Cardiac septum (tissue), 1 donor: ENCODE results near the gene RALGDS. TPM values are rescaled to one million over a fixed set of nuclear protein-coding genes. Genes with fewer than 3 reads are reported as not detected.

Experiments used
- DNase-seq: peaks from one replicate; pipeline ENCODE4 v3.0.0-alpha.2; 2020; ENCODE audit warnings: low spot score
- intact Hi-C: fragments of 100-400 bp; cut with DNase I; formaldehyde crosslinking; loops from one replicate; pipeline ENCODE4 v1.14.0; 2022
- microRNA-seq: library from miRNA; unstranded; fragments of <30 nt; microRNA quantifications from one replicate; pipeline ENCODE4 v1.2.0, GENCODE V29; 2020
- total RNA-seq: library from RNA; stranded (reverse); fragmentation: NEBNext Ultra II Directional; extraction: Animal tissue kit (Norgen Biotek cat#: 25700); gene quantifications from one replicate; pipeline ENCODE4 v1.2.1, GENCODE V29; 2021
- donor health status: DM: no; HTN: no; CAD: no.

The RALGDS gene
- total RNA-seq, 1 donor from 2014 or later: 23.9 TPM

DNA sequence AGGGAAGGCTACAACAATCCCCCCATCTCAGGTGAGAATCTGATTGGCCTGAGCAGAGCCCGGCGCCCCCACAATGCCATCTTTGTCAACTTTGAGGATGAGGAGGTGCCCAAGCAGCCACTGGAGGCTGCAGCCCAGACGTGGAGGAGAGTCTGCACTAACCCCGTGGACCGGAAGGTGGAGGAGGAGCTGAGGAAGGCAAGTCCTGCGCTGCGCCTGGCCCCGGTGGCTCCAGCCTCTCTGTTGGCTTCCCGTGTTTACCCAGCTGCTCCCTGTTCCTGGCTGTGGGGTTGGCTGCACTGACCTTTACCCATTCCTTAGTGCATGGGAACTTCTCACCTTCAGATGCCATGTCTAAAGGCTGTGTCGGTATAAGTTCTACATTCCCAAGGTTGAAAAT is 70.3 kb downstream of the RALGDS start:
- intact Hi-C loops: loop anchor here (5.0 kb wide), 1 partner anchor 97 kb away; no protein-coding TSS in a partner anchor
- no peak for DNase-seq

DNA sequence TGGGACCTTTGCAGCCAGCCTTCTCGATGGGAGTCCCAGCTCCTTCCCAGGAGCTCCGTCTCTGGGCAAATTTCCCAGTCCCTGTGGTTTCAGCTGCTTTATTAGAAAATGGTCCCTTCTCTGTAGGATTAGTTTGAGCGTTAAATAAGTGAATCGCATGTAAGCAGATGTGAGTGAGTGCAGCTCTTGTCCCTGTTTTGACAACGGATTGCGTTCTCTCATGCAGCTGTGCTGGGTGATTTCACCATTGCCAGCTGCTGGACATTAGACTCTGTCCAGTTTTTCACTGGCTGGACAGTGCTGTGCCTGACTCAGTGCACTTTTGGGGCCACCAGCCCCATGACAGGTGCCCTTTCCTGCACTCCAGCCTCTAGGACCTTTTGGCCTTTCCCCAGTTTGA is 70.9 kb downstream of the RALGDS start:
- DNase-seq: no peak
- intact Hi-C loops: loop anchor here (5.0 kb wide), 1 partner anchor 97 kb away; no protein-coding TSS in a partner anchor

DNA sequence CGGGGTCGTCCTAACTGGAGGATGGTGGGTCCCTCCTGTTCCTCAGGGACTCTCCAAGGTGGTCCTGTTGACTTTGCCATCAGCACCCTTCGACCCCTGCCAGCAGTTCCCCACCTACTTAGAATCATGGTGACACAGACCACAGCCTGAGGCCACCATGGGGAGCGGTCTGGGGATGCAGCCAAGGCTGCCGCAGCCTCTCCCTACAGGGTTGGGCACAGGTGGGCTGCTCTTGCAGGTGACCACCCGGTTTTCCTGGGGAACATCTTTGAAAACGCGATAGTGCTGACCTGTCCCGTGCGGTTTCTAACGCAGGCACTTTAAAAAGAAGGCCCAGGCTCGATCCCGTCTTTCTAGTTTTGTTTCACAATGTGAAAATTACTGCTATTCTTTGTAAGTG is 72.0 kb downstream of the RALGDS start:
- intact Hi-C loops: no loop called here
- no peak for DNase-seq

DNA sequence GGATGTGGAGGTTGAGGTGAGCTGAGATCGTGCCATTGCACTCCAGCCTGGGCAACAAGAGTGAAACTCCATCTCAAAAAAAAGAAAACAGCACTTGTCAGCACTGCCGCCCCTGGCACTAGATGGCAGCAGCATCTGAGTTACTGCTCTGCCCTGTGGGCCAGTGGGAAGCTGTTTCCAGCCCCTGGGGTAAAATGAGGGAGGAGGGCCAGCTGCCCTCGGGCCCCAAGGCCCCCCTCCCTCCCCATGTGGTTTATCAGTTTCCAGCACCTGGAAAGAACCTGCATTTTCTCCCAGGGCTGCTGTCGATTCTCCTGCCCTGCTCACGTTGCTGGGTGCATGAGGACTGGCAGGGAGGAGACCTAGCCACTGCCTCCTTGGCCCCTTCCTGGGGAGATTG is 72.4 kb downstream of the RALGDS start:
- intact Hi-C loops: no loop called here

More for the DNA sequence above, 72.4 kb downstream of the RALGDS start:
- DNase-seq: no peak

Small RNA genes lying within 50 kb of the gene (microRNA-seq; reads per million reads assigned to microRNA genes)
- gene MIR6877: not detected

Other genes with a start within 250 kb of the RALGDS start
- gene AK8, start 243.0 kb downstream of the RALGDS start, total RNA-seq: 0.13 TPM
- gene SPACA9, start 242.3 kb downstream of the RALGDS start, total RNA-seq: 5.4 TPM
- 52.7 TPM for gene TSC1, start 176.6 kb downstream of the RALGDS start, total RNA-seq
- gene GFI1B, start 142.5 kb downstream of the RALGDS start, total RNA-seq: not detected
- 27.6 TPM for gene GTF3C5, start 90.2 kb downstream of the RALGDS start, total RNA-seq
- gene CEL, start 59.3 kb downstream of the RALGDS start, total RNA-seq: 0.59 TPM
- gene GBGT1, start 42.7 kb upstream of the RALGDS start, total RNA-seq: 4.6 TPM
- gene OBP2B, start 88.0 kb upstream of the RALGDS start, total RNA-seq: not detected
- gene ABO, start 154.0 kb upstream of the RALGDS start, total RNA-seq: 2.0 TPM
- gene SURF6, start 214.9 kb upstream of the RALGDS start, total RNA-seq: 14.2 TPM
- gene MED22, start 226.9 kb upstream of the RALGDS start, total RNA-seq: 20.2 TPM
- gene RPL7A, start 227.0 kb upstream of the RALGDS start, total RNA-seq: 761 TPM
- gene SURF1, start 235.2 kb upstream of the RALGDS start, total RNA-seq: 58.7 TPM
- gene SURF2, start 235.3 kb upstream of the RALGDS start, total RNA-seq: 12.5 TPM